PC-9 (cell line): ENCODE measurements around the gene MYH11.

Experiments used
- CTCF ChIP-seq: fragments of 200-600 bp; sonication (generic); conservative IDR thresholded peaks from 2 replicates; pipeline ENCODE4 v1.6.1; 2017; ENCODE audit warnings: mixed run types, antibody characterized with exemption, mild to moderate bottlenecking, moderate library complexity
- EZH2 ChIP-seq: fragments of 200-600 bp; sonication (generic); IDR thresholded peaks from 2 replicates; pipeline ENCODE4 v1.8.0; 2017; ENCODE audit warnings: antibody characterized with exemption, low read depth

GRCh38 chr16:15796885-15797284 lies 59.9 kb downstream of the MYH11 start:
- no peak for TF ChIP-seq EZH2
- TF ChIP-seq CTCF, result no peak
